Neural cell (in vitro differentiated cells): ENCODE measurements around the gene EIF4EBP2. TPM values are rescaled to one million over a fixed set of nuclear protein-coding genes. Genes with fewer than 3 reads are reported as not detected.

Source experiments
- H2AFZ ChIP-seq: fragments of 200-600, 300-800 bp; sonication (generic), shearing (Covaris generic); 2 replicates; pipeline ENCODE4 v1.6.0; 2014; ENCODE audit warnings: low read depth, mild to moderate bottlenecking, antibody characterized with exemption, low read length, moderate library complexity
- H3F3A ChIP-seq: fragments of 200-600 bp; shearing (Covaris generic); 2 replicates; pipeline ENCODE4 v1.6.1; 2016; ENCODE audit warnings: mild to moderate bottlenecking, moderate library complexity, mixed read lengths, antibody characterized with exemption, low read length; ENCODE audit not compliant: insufficient read depth, poor library complexity, severe bottlenecking
- H3K27ac ChIP-seq: fragments of 200-600, 300-800 bp; sonication (generic), shearing (Covaris generic); 2 replicates; pipeline ENCODE4 v1.5.1; 2014; ENCODE audit warnings: mild to moderate bottlenecking, low read length, moderate library complexity
- H3K27me3 ChIP-seq: fragments of 300-800, 200-600 bp; sonication (generic), shearing (Covaris generic); 2 replicates; pipeline ENCODE4 v1.6.0; 2014; ENCODE audit warnings: mild to moderate bottlenecking, low read depth, low read length, moderate library complexity; ENCODE audit not compliant: insufficient read depth
- H3K36me3 ChIP-seq: fragments of 300-800, 200-600 bp; sonication (generic), shearing (Covaris generic); 2 replicates; pipeline ENCODE4 v1.5.1; 2014; ENCODE audit warnings: mild to moderate bottlenecking, antibody characterized with exemption, low read length, moderate library complexity; ENCODE audit not compliant: insufficient read depth
- H3K4me2 ChIP-seq: fragments of 300-800, 200-600 bp; sonication (generic), shearing (Covaris generic); 2 replicates; pipeline ENCODE4 v1.6.0; 2014; ENCODE audit warnings: mild to moderate bottlenecking, low read length
- H3K4me3 ChIP-seq: fragments of 300-800, 200-600 bp; sonication (generic), shearing (Covaris generic); 2 replicates; pipeline ENCODE4 v1.5.1; 2014; ENCODE audit warnings: mild to moderate bottlenecking, low read length, moderate library complexity
- H3K79me2 ChIP-seq: fragments of 200-600 bp; shearing (Covaris generic); replicated peaks from 2 replicates; pipeline ENCODE4 v1.6.0; 2014; ENCODE audit warnings: mild to moderate bottlenecking, low read length, moderate library complexity; ENCODE audit not compliant: insufficient read depth
- H3K9ac ChIP-seq: fragments of 300-800, 200-600 bp; sonication (generic), shearing (Covaris generic); 2 replicates; pipeline ENCODE4 v1.6.1; 2016; ENCODE audit warnings: mild to moderate bottlenecking, low read length, mixed read lengths
- H3K9me2 ChIP-seq: fragments of 200-600 bp; shearing (Covaris generic); 2 replicates; pipeline ENCODE4 v1.6.1; 2016; ENCODE audit warnings: mild to moderate bottlenecking, low read length, mixed read lengths; ENCODE audit not compliant: insufficient read depth
- H3K9me3 ChIP-seq: fragments of 200-600, 300-800 bp; sonication (generic), shearing (Covaris generic); 2 replicates; pipeline ENCODE4 v1.6.1; 2016; ENCODE audit warnings: mild to moderate bottlenecking, mixed run types, low read length, moderate library complexity, mixed read lengths
- H4K20me1 ChIP-seq: fragments of 200-600 bp; shearing (Covaris generic); 2 replicates; pipeline ENCODE4 v1.6.1; 2016; ENCODE audit warnings: mild to moderate bottlenecking, mixed run types; ENCODE audit not compliant: insufficient read depth
- CTCF ChIP-seq: fragments of 450-650 bp; IDR thresholded peaks from 2 replicates; pipeline ENCODE4 v1.5.1; 2014; ENCODE audit warnings: antibody characterized with exemption, mild to moderate bottlenecking, moderate library complexity; ENCODE audit not compliant: poor library complexity, severe bottlenecking
- EP300 ChIP-seq: fragments of 450-650 bp; conservative IDR thresholded peaks from 2 replicates; pipeline ENCODE4 v1.6.1; 2014; ENCODE audit warnings: antibody characterized with exemption, mild to moderate bottlenecking, moderate library complexity; ENCODE audit not compliant: poor library complexity, severe bottlenecking
- EZH2 ChIP-seq: fragments of 200-600, 300-800 bp; shearing (Covaris generic), sonication (generic); IDR thresholded peaks from 2 replicates; pipeline ENCODE4 v1.6.1; 2014; ENCODE audit warnings: antibody characterized with exemption, low read length, borderline replicate concordance, mild to moderate bottlenecking; ENCODE audit not compliant: insufficient read depth, poor library complexity, severe bottlenecking
- MXI1 ChIP-seq: fragments of 450-650 bp; conservative IDR thresholded peaks from 2 replicates; pipeline ENCODE4 v1.6.1; 2014; ENCODE audit warnings: antibody characterized with exemption, mild to moderate bottlenecking; ENCODE audit not compliant: poor library complexity, severe bottlenecking
- POLR2AphosphoS5 ChIP-seq: IDR thresholded peaks from 2 replicates; pipeline ENCODE4 v1.6.1; 2012
- RAD21 ChIP-seq: fragments of 450-650 bp; conservative IDR thresholded peaks from 2 replicates; pipeline ENCODE4 v1.6.1; 2014; ENCODE audit warnings: antibody characterized with exemption, mild to moderate bottlenecking, moderate library complexity
- REST ChIP-seq: IDR thresholded peaks from 2 replicates; pipeline ENCODE4 v1.6.1; 2012; ENCODE audit warnings: borderline replicate concordance
- SMC3 ChIP-seq: fragments of 450-650 bp; conservative IDR thresholded peaks from 2 replicates; pipeline ENCODE4 v1.6.1; 2014; ENCODE audit warnings: antibody characterized with exemption, mild to moderate bottlenecking, moderate library complexity; ENCODE audit not compliant: poor library complexity
- TAF1 ChIP-seq: IDR thresholded peaks from 2 replicates; pipeline ENCODE4 v1.6.1; 2012; ENCODE audit warnings: low read depth
- polyA plus RNA-seq: library from polyadenylated mRNA; depleted of rRNA; stranded (reverse); fragments of >200 nt; gene quantifications from 2 replicates; pipeline ENCODE4 v1.2.3, GENCODE V29; 2014

Gene EIF4EBP2
- polyA plus RNA-seq, 1 donor from 2014 or later = 51.7 TPM

- Histone ChIP-seq H3K36me3 (no peaks in the 10 kb centered on the region), H3K4me3 (no peak overlapping the region), H4K20me1 (no peaks in the 10 kb centered on the region), H3K27ac (no peak overlapping the region), H3K27me3 (no peaks in the 10 kb centered on the region), H3K9ac (no peak overlapping the region), H2AFZ (no peak overlapping the region), H3K4me2 (no peak overlapping the region), H3F3A (no peaks in the 10 kb centered on the region), H3K9me3 (no peaks in the 10 kb centered on the region), H3K9me2 (no peaks in the 10 kb centered on the region), H3K79me2 (no peaks in the 10 kb centered on the region)
- TF ChIP-seq EP300 = no peak
Observed at GRCh38 chr10:70358446-70358845, 45.5 kb upstream of the EIF4EBP2 start.

GRCh38 chr10:70359017-70359550 lies 44.9 kb upstream of the EIF4EBP2 start:
- TF ChIP-seq CTCF = no peak
- no peak for TF ChIP-seq EP300
- TF ChIP-seq TAF1 = no peak
- TF ChIP-seq SMC3 = no peak
- no peak for TF ChIP-seq EZH2
- TF ChIP-seq MXI1 = no peak
- no peak for TF ChIP-seq POLR2AphosphoS5
- TF ChIP-seq RAD21 = no peak
- TF ChIP-seq REST = no peak
- no peak overlapping the region for H3K9ac ChIP-seq

GRCh38 chr10:70360215-70360614 lies 43.7 kb upstream of the EIF4EBP2 start:
- H3K9me3 ChIP-seq = no peaks in the 10 kb centered on the region
- TF ChIP-seq EZH2 (no peak), RAD21 (no peak), TAF1 (no peak), EP300 (no peak), SMC3 (no peak), REST (no peak), CTCF (no peak), MXI1 (no peak), POLR2AphosphoS5 (no peak)
- H3K9ac ChIP-seq = no peak overlapping the region
- H3K36me3 ChIP-seq = no peaks in the 10 kb centered on the region
- H3K27me3 ChIP-seq = no peaks in the 10 kb centered on the region
- no peak overlapping the region for H3K4me3 ChIP-seq
- H3K4me2 ChIP-seq = no peak overlapping the region
- H3K79me2 ChIP-seq = no peaks in the 10 kb centered on the region
- H4K20me1 ChIP-seq = no peaks in the 10 kb centered on the region
- no peaks in the 10 kb centered on the region for H3F3A ChIP-seq
- no peak overlapping the region for H3K27ac ChIP-seq
- no peak overlapping the region for H2AFZ ChIP-seq
- no peaks in the 10 kb centered on the region for H3K9me2 ChIP-seq

More at GRCh38 chr10:70359017-70359550, 44.9 kb upstream of the EIF4EBP2 start:
- no peak overlapping the region for H2AFZ ChIP-seq
- H3K27ac ChIP-seq = no peak overlapping the region
- no peaks in the 10 kb centered on the region for H3F3A ChIP-seq
- no peaks in the 10 kb centered on the region for H3K27me3 ChIP-seq
- H3K4me3 ChIP-seq = no peak overlapping the region
- H4K20me1 ChIP-seq = no peaks in the 10 kb centered on the region
- no peaks in the 10 kb centered on the region for H3K9me3 ChIP-seq
- no peaks in the 10 kb centered on the region for H3K9me2 ChIP-seq
- no peaks in the 10 kb centered on the region for H3K36me3 ChIP-seq
- no peaks in the 10 kb centered on the region for H3K79me2 ChIP-seq
- no peak overlapping the region for H3K4me2 ChIP-seq
